HG03442 (cell line): ENCODE measurements around the gene IMPG1.

ENCODE experiments used
- ATAC-seq: cut with Tn5 transposase; IDR thresholded peaks from one replicate; pipeline ENCODE4 v1.9.1; 2021; ENCODE audit warnings: mild to moderate bottlenecking, moderate library complexity; ENCODE audit not compliant: unreplicated experiment

IMPG1 gene, protein sequence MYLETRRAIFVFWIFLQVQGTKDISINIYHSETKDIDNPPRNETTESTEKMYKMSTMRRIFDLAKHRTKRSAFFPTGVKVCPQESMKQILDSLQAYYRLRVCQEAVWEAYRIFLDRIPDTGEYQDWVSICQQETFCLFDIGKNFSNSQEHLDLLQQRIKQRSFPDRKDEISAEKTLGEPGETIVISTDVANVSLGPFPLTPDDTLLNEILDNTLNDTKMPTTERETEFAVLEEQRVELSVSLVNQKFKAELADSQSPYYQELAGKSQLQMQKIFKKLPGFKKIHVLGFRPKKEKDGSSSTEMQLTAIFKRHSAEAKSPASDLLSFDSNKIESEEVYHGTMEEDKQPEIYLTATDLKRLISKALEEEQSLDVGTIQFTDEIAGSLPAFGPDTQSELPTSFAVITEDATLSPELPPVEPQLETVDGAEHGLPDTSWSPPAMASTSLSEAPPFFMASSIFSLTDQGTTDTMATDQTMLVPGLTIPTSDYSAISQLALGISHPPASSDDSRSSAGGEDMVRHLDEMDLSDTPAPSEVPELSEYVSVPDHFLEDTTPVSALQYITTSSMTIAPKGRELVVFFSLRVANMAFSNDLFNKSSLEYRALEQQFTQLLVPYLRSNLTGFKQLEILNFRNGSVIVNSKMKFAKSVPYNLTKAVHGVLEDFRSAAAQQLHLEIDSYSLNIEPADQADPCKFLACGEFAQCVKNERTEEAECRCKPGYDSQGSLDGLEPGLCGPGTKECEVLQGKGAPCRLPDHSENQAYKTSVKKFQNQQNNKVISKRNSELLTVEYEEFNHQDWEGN

DNA sequence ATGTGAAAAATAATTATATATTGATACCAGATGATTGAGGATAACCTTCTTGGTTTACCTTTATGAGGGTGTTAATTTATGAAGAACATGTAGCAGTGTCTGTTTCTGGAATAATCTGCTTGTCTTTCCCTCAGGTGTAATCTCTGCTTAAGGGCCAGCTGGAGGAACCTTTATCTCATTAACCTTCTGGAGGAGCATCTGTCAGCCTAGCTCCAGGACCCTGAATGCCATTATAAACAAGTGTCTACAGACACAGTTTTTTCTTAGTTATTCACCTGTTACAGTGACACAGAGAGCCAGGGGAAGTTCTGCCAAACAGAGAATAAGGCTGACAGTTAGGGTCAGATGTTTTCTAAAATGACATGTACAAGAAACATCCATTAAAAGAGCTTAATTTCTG, at the start of gene IMPG1:
Gene IMPG1 (minus strand): TSS at position 101 of the 400 bp plus-strand sequence. CDS start 174 bp downstream, outside the sequence.
- ATAC-seq, result no peak

DNA sequence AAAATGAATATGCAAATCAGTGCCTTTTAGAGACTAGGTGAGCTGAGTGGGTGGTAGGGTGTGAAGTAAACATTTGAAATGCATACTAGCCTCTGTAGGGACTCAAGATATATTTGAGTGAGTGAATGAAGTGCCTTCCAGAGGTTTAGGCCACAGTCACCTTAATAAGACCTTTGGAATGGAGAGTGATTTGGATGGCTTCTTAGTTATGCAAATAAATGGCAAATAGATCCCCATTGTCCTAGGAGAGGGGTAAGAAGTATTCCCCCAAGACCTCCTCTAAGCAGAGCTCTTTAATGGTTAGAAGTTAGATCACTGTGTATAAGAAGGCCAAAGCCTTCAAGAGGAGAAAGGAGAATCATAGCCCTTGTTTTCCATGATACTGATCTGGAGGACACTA, 47.8 kb upstream of the IMPG1 start:
- no peak for ATAC-seq

DNA sequence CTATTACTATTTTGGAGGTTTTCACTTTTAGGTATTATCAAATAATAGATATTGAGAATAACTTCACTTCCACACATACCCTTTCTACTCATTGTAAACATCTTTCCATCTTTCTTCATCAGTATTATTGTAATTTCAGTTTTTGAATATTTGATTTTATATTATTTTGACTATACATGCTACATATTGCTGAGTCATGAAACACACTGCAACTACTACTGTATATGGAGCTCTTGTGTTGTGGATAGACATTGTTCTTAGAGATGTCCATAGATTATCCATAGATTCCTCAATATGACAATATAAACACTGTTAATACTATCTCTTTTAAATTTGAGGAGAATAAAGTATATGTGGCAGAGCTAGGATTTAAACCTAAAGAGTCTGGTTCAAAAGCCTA, 819 bp upstream of the IMPG1 start:
- ATAC-seq, result no peak

DNA sequence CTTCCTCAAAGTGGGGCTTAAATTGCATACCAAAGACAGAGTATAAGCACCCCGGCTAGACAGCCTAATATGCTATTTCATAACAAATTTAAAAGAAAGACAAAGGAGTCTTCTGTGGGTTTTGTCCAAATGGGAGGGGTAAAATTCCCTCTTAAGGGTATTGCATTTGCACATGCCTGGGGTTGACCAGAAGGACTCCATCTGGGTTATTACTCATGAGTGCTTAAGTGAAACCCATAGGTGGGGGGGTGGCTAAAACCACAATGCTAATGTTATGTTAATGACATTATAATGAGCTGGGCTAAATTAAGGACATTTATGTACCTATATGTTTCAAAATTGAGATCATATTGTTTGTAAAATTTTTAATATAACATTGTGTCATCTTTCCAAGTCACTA, 15.0 kb downstream of the IMPG1 start:
- no peak for ATAC-seq

DNA sequence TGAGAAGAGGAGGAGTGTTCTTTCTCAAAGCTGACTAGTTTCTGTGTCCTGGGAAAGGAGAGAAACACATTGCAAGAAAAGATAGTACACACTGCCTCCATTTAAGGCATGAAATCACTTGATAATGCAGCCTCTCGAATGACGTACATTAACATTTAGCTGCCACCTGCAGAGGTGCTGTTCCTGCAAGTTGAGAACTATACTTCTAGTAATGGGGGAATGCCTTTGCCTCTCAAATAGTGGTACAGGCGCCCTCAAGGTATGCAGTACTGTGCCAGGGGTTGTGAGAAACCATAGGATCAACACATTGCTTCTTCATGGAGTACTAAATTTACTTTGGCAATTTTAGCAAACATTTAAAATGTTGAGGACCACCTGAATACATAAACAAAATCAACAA, 20.1 kb downstream of the IMPG1 start:
- ATAC-seq, result no peak

DNA sequence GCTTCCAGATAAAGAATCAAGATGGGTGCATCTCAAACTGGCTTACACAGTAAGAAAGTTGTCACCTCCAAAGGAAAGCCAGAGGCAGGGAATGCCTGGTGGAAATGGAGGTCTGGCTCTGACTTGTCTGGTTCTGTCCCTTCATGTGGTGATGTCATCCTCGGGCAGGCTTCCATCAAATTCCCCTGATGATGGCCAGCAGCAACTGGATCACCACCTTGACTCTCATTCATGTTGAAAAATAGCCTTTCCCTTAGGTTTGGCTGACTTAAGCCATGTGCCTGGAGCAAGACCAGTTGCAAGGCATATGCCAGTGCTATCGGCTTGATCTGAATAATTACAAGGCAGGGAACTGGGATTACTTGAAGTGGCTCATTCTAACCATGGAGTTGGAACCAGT, 28.8 kb downstream of the IMPG1 start:
- ATAC-seq, result no peak

DNA sequence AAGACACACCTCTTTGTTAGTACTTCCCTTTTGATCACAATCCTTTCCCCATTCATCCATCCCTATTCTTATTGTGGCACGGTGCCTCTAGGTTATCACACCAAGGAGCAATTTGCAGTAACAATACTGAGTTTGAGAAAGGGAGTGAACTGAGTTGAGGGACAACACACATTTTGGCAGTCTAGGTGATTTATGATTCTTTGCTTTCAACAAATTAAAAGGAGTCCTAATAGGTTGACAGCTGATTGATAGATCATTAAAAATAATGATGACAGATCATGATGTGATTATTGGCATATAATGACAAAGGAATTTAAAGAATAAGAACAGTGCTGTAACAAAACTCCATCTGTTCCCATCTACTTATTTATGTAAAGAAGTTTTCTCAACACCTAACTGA, 36.7 kb downstream of the IMPG1 start:
- no peak for ATAC-seq

DNA sequence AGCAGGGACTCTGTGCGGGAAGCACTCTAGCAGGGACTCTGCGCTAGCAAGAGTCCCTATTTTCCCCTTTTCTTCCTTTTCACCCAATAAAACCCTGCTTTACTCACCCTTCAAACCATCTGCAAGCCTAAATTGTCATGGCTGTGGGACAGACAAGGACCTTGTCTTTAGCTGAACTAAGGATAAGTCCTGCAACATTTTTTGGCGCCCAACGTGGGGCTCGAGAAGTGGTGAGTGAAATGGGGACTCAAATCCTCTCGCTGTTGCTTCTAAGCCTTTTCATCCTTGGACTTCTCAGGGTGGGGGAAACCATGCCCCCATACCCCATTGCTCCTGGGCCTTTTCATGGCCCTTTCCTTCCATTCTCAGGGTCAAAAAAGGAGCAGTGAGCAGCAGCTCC, 46.4 kb downstream of the IMPG1 start:
- ATAC-seq, result no peak

DNA sequence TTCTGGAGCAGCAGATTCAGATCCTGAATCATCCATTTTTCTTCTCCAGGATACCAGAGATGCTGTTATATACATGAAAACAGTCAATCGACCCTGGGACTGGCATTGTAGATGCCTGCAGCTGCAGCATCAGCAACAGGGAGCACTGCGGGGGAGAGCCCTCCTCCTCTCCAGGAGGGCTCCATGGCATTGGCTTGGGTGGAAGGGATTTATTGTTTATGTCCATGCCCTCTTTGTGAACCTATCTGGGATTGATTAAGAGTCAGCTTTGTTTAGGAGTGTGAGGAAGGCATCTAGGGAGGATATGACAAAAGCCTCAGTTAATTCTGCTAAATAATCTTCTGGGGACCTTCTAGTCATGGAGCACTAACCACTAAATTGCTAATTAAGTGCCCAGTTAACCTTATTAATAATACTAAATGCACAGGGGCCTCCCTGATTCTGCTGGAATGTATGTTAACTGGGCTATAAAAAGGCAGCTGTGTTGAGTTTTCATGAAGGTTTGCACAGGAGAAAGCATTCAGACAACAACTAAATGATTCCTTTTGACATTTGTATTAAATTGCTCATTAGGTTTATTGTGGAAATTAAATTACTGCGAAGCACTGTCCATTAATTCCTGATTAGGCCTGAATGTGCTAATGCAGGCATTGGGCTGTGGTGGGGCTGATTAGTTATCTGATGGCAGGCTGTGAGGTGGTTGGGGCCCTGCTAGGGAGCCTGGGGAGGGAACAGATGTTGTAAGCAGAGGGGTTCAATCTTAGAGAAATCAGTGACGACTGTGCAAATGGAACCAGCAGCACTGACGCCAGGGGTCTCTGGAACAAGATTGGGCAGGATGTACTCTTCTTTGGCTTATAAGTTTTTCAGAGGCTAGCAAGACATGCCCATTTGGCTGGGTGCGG, 57.6 kb downstream of the IMPG1 start:
- ATAC-seq, result no peak

DNA sequence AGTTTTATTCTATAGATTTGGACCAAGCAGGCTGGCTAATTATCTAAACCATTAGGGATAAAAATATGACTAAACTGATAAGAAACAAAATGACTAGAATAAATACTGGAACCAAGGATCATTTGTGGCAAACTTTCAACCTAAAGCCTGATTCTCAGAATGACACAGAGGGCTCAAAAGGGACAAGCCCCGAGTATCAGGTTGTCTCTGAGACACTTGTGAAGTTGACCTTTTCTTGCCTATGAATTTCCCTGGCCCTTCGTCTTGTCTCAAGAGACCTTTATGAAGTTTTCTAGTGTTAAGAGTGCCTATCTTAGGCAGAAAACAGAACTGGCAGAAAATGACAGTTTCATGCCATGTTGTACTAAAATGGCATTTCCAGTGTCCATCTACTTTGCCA, 68.3 kb downstream of the IMPG1 start:
- peak; percentile 58 for ATAC-seq

DNA sequence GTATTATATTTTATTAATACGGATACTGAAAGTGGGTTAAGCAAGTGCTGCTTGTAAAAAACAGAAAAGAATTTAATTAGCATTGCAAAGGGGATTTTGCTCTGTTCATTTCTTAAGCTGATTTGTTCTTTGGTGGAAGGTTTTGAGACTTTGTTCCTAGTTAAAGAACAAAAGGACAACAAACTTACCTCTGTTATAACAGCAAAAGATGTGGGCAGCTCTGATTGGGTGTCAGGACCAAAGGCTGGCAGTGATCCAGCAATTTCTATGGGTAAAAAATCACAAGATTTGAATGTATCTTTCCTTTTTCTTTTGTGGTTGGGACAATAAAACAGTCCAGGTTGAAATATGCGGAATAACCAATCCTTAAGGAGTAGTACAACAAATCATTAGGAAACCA, 68.8 kb downstream of the IMPG1 start:
- ATAC-seq, result no peak

DNA sequence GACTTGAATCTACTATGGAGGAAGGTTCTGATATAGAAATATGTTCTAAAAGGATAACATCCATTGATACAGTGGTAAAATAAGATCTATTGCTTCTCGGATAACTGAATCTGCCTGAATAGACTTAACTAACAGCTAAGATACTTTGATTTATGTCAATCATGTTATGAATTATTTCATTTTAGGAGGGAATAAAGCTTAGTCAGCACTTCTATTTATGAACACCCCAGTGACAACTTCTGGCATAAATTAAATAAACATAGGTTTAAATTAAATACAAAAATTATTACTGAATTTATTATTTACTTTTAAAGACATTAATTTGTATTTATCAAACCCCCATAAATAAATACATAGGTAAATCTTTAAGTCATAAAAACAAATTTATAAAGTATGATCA, 69.3 kb downstream of the IMPG1 start:
- ATAC-seq, result no peak

DNA sequence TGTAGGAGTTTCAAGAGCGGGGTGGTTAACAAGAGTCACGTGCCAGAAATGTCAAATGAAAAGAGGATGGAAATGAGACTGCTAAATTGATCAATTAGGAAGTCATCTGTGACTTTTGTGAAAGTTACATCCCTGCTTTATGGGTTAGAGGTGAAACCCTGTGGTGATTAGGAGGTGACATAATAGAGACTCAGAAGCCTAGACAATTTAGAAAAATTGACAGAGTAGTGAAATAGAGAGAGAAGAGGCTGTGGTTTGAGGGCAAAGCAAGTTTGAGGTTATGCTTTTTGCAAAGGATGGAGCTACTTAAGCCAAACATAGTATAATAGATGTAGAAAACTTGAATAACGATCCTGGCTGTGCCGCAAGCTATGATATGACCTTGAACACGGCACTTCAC, 71.8 kb downstream of the IMPG1 start:
- ATAC-seq, result no peak

DNA sequence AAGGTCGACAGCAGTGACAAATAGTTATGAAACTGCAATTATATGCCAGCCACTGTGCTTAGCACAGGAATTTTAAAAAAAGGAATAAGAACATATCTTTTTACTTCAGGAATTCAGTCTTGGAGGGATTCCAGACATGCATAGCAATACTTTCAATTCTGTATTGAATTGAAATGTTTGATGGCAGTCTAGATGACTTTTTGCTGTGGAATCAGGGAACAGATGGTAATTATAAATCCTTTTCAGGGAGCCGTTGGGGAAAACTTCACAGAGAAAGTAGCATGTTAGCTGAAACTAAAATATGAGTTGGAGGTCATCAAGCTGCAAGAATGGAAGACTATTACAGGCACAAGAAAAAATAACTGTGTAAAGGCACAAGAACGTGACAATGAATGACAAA, 74.8 kb downstream of the IMPG1 start:
- no peak for ATAC-seq

DNA sequence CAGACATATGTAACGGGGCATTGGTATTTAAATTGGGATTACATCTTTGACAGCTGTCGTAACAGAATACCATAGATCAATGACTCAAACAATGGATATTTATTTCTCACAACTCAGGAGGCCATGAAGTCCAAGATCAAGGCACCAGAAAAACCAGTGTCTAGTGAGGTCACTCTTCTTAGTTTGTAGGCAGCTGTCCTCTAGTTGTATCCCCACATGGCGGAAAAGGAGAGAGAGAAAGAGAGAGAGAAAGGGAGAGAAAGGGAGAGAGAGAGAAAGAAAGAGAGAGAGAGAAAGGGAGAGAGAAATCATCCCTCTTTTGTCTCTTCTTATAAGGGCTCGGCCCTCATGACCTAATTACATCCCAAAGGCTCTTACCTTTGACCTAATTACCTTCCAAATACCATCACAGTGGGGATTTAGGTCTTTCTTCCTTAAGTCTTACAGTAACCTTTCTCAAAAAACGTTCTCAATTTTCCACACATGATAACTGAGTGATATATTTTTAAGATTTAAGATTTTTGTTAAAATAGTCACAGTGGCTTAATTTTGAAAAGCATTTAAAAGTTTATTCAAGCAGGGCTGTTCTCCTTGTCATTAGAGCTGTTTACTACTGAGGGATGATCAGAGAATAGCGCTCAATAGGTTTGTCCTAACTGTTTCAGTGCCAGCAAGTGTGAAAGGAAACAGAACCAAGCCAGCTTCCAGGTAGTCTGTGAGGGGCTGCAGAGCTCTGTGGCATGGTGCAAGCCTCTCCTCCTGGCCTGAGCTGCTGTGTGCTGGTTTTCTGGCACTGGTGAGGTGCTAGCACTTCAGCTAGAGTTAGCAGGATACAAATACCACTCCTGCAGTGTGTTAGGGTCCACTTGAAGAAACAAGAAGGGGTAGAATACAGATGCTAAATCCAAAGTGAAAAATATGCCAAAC, 79.0 kb downstream of the IMPG1 start:
- ATAC-seq, result no peak

DNA sequence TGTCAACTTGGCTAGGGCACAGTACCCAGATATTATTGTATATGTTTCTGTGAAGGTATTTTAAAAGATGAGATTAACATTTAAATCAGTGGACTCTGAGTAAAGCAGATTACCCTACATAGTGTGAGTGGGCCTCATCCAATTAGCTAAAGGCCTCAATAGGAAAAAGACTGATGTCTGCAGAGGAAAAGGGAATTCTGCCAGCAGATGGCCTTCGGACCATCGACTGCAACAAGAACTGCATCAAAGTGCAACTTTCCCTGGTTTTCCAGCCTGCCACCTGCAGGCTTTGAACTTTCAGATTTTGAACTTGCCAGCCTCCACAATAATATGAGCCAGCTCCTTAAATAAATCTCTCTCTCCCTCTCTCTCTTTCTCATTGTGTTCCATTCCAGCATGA, 80.5 kb downstream of the IMPG1 start:
- no peak for ATAC-seq

DNA sequence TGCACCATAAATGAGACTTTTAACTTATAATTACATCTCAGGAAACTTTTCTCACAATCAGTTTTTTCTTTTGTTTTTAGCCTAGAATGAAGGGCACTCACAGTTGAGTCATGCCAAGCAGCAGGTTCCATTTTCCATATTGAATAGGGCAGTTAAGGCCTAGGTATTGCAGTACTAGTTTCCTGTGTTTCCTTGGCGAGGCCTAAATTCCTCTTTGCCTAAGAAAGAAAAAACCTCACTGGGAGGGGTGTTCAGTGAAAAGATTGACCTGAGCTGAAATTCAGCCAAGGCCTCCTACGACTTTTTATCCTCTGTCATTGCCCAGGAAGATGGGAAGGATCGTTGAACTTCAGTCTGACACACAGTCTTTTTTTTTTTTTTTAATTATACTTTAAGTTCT, 85.5 kb downstream of the IMPG1 start:
- no peak for ATAC-seq

DNA sequence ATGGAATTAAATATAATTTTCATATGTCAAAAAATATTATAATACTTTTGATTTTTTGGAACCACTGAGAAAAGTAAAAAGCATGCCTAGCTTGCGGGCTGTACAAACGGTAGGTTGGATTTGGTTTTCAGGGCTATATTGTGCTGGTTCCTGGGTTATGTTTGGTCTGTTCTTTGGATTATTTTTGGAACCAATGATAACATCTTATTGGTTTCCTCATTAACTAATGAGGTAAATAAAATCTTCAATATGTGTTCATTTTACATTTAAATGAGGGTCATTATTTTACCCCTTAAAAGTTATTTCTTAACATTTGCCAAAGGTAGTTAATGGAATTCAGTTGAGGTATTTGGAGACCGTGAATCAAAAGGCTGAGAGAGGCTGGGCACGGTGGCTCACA, 96.6 kb downstream of the IMPG1 start:
- no peak for ATAC-seq

DNA sequence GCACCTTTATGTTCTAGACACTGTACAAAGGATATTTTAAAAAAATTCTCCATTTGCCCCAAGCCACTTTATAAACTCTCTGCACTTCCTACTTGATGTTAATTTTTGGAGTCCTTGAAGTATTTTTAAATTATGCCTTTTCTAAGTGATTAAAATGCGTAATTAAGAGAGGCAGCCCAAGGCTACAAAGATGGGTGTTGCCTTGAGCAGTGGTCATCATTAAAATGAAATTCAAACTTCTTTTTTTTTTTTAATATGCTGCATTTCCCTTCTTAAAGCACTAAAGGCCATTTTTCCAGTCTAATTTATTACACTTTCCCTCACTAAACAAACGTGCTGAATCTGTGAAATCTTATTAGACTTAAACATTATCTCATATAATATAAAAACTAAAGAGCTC, 102.4 kb downstream of the IMPG1 start:
- no peak for ATAC-seq

DNA sequence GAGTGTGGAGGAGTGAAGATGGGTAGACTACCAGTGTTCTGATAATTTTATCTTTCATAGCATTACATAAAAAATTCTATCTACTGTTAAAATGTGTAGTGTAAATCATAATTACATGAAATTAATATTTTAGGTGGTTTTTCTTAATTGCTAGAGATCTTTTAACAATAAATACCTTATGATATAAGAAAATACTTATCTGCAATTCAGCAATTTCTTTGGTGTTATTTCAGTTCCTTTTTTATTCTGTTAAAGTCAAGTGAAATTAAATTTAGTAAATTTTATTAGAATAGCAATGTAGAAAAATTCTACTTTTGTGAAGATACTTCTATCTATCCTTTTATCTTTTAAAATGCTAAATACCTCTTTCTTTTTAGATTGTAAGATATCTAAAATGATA, 104.3 kb downstream of the IMPG1 start:
- ATAC-seq, result no peak
